Activated naive CD8-positive, alpha-beta T cell treated with anti-CD3 and anti-CD28 coated beads for 36 hours (primary cell): Measurements from ENCODE around the gene AIP. TPM values are rescaled to one million over a fixed set of nuclear protein-coding genes. Genes with fewer than 3 reads are reported as not detected.

Experiments used
- DNase-seq: peaks from one replicate; pipeline ENCODE4 v3.0.0; 2021
- H3K27ac Mint-ChIP-seq: one replicate; pipeline ENCODE4 v1.8.0; 2022; ENCODE audit warnings: mild to moderate bottlenecking, moderate library complexity, mixed read lengths
- H3K27me3 Mint-ChIP-seq: one replicate; pipeline ENCODE4 v1.8.0; 2022; ENCODE audit warnings: mild to moderate bottlenecking, mixed read lengths
- H3K36me3 Mint-ChIP-seq: one replicate; pipeline ENCODE4 v1.8.0; 2021; ENCODE audit warnings: mild to moderate bottlenecking, mixed read lengths
- H3K4me1 Mint-ChIP-seq: one replicate; pipeline ENCODE4 v1.8.0; 2021; ENCODE audit warnings: mixed read lengths
- H3K4me3 Mint-ChIP-seq: one replicate; pipeline ENCODE4 v1.8.0; 2022; ENCODE audit warnings: mild to moderate bottlenecking, moderate library complexity, mixed read lengths
- H3K9me3 Mint-ChIP-seq: one replicate; pipeline ENCODE4 v1.8.0; 2022; ENCODE audit warnings: mixed read lengths
- total RNA-seq, 2 experiments: library from RNA; stranded (reverse); gene quantifications; one replicate each; pipeline ENCODE4 v1.2.3, GENCODE V29; 2021

The AIP gene
- total RNA-seq, 2 experiments from 2014 or later: 107 to 112 TPM

DNA sequence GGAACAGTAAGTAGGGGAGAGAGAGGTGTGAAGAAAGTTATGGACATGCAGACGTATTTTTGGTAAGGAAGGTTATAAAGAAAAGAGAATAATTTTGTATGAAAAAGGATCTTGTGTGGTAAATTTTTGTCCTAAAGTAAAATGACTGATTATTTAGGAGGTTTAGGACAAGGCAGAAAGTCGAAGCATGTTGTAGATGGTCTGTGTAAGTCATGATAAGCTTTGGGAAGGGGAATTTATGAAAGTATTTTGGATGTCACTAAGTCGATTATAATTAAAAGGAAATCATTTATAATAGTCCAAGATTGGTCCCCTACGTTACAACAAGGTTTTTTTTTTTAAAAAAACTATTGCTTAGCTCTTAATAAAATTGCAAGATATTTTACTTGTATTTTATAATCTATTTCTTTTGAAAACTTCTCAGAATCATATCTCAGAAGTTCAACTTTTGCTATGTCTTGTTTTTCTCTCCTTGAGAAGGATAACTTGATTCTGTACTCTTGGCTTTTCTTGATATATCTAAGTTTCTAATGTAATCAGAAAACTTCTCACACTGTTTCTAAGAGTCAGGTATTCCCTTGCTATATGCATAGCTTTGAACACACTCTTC lies 51.3 kb downstream of the AIP start:
- Mint-ChIP-seq H3K4me1 (no peaks in the 10 kb centered on the region), H3K36me3 (no peaks in the 10 kb centered on the region), H3K27me3 (peaks cover 5% of the 10 kb centered on the region), H3K9me3 (peaks cover 8% of the 10 kb centered on the region), H3K27ac (no peak overlapping the region), H3K4me3 (no peak overlapping the region)
- DNase-seq: no peak

DNA sequence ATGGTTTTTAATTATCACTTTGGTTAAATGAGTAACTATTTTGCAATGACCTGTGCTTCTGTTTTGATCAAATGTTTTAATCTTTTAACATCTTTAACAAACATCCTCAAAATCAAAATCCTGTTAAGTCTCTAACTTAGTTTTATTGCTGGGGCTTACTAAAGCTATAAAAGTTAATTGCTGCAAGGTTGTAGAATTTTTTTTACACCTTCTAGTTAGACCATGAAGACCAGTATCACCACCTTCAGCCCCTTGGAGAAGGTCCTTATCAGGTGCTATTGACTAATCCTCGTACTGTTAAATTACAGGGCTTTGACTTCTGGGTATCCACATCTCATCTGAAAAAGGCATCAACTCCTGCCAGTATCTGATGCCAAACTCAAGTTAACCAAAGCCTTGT lies 52.7 kb downstream of the AIP start:
- no peaks in the 10 kb centered on the region for H3K4me1 Mint-ChIP-seq
- no peak overlapping the region for H3K27ac Mint-ChIP-seq
- H3K27me3 Mint-ChIP-seq: peaks cover 5% of the 10 kb centered on the region
- peaks cover 8% of the 10 kb centered on the region for H3K9me3 Mint-ChIP-seq
- H3K36me3 Mint-ChIP-seq: no peaks in the 10 kb centered on the region
- DNase-seq: no peak
- no peak overlapping the region for H3K4me3 Mint-ChIP-seq

- no peak for DNase-seq
- H3K27ac Mint-ChIP-seq: no peak overlapping the region
- no peaks in the 10 kb centered on the region for H3K36me3 Mint-ChIP-seq
- peaks cover 5% of the 10 kb centered on the region for H3K27me3 Mint-ChIP-seq
- peaks cover 8% of the 10 kb centered on the region for H3K9me3 Mint-ChIP-seq
- no peak overlapping the region for H3K4me3 Mint-ChIP-seq
- H3K4me1 Mint-ChIP-seq: no peaks in the 10 kb centered on the region
Observed at GRCh38 chr11:67538306-67538705, 55.5 kb downstream of the AIP start.

DNA sequence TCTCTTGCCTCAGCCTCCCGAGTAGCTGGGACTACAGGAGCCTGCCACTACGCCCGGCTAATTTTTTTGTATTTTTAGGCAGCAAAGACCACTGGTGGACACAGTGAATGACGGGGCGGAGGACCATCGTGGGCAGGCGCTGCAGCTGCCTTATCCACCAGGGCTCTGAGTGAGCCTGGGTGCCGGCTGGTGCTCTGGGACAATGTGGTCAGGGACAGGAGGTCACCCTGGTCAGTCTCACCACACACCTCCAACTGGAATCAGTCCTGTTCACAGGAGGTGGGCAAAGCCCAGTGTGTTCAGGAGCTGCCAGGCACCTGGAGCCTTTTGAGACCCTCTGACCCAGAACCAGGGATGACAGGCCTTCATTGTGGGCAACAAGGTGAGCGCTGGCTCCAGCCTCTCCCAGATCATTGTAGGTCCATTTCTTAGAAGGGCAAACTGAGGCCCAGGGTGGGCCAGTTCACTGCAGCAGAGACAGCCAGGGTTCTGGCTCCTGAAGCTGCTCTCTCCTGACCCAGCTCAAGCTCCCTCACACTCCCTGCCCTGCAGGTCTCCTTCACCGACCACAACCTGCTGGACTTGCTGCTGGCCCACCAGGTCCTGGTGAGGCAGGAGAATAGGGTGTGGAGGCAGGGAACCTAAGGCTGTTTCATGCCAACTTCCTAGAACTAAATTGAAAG lies 56.1 kb downstream of the AIP start:
- Mint-ChIP-seq H3K36me3 (no peaks in the 10 kb centered on the region), H3K27me3 (peaks cover 1% of the 10 kb centered on the region), H3K9me3 (peaks cover 5% of the 10 kb centered on the region), H3K27ac (no peak overlapping the region), H3K4me3 (no peak overlapping the region), H3K4me1 (no peaks in the 10 kb centered on the region)
- DNase-seq: no peak

DNA sequence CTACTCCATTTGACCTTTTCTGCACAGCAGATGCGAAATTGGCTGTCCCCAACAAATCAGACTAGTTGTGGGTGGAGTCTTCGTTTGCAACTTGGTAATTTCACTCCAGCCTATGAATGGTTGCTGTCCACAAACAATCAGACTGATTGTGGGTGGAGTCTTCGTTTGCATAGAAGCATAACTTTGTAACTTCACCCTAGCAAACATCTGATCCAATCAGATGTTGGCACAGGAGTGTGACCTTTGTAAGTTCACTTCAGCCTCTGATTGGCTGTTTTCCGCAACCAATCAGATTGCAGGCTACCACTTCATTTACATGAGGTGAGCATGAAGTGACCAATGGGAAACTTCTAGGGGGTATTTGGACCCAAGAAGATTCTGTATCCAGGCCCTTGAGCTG lies 56.7 kb downstream of the AIP start:
- H3K4me3 Mint-ChIP-seq: no peak overlapping the region

More for the DNA sequence above, 56.7 kb downstream of the AIP start:
- H3K27me3 Mint-ChIP-seq: no peaks in the 10 kb centered on the region
- H3K9me3 Mint-ChIP-seq: peaks cover 1% of the 10 kb centered on the region
- no peak for DNase-seq
- no peaks in the 10 kb centered on the region for H3K4me1 Mint-ChIP-seq
- H3K27ac Mint-ChIP-seq: no peak overlapping the region
- no peaks in the 10 kb centered on the region for H3K36me3 Mint-ChIP-seq

Other genes with a start within 250 kb of the AIP start
- gene GRK2, start 216.6 kb upstream of the AIP start, total RNA-seq: 100 to 1,000 TPM; 211 to 219 TPM
- 10 to 100 TPM; 52.0 to 55.7 TPM for gene ANKRD13D, start 193.7 kb upstream of the AIP start, total RNA-seq
- 1 to 10 TPM; 4.6 to 4.7 TPM for gene SSH3, start 179.5 kb upstream of the AIP start, total RNA-seq
- 10 to 100 TPM; 28.5 to 28.6 TPM for gene POLD4, start 129.5 kb upstream of the AIP start, total RNA-seq
- under 1 TPM; 0.31 to 0.56 TPM for gene CLCF1, start 109.4 kb upstream of the AIP start, total RNA-seq
- gene RAD9A, start 91.0 kb upstream of the AIP start, total RNA-seq: 10 to 100 TPM; 31.2 to 33.7 TPM
- gene PPP1CA, start 81.2 kb upstream of the AIP start, total RNA-seq: 100 to 1,000 TPM; 262 to 269 TPM
- gene TBC1D10C, start 78.9 kb upstream of the AIP start, total RNA-seq: 100 to 1,000 TPM; 117 to 121 TPM
- 1 to 10 TPM; 3.1 to 3.7 TPM for gene CARNS1, start 67.3 kb upstream of the AIP start, total RNA-seq
- gene RPS6KB2, start 54.5 kb upstream of the AIP start, total RNA-seq: 10 to 100 TPM; 64.9 to 67.7 TPM
- 100 to 1,000 TPM; 110 to 117 TPM for gene PTPRCAP, start 45.3 kb upstream of the AIP start, total RNA-seq
- gene CORO1B, start 39.5 kb upstream of the AIP start, total RNA-seq: 100 to 1,000 TPM; 293 to 310 TPM
- gene GPR152, start 30.3 kb upstream of the AIP start, total RNA-seq: not detected
- gene CABP4, start 27.7 kb upstream of the AIP start, total RNA-seq: under 1 TPM; 0.27 to 0.28 TPM
- 10 to 100 TPM; 43.7 to 45.8 TPM for gene TMEM134, start 13.8 kb upstream of the AIP start, total RNA-seq
- 10 to 100 TPM; 52.7 to 56.4 TPM for gene PITPNM1, start 22.3 kb downstream of the AIP start, total RNA-seq
- 10 to 100 TPM; 49.7 to 50.5 TPM for gene CDK2AP2, start 25.1 kb downstream of the AIP start, total RNA-seq
- gene CABP2, start 40.4 kb downstream of the AIP start, total RNA-seq: not detected
- 100 to 1,000 TPM; 452 to 465 TPM for gene GSTP1, start 100.8 kb downstream of the AIP start, total RNA-seq
- gene NDUFV1, start 123.9 kb downstream of the AIP start, total RNA-seq: 100 to 1,000 TPM; 317 to 321 TPM
- 10 to 100 TPM; 30.2 to 31.0 TPM for gene NUDT8, start 146.9 kb downstream of the AIP start, total RNA-seq
- gene TBX10, start 156.7 kb downstream of the AIP start, total RNA-seq: not detected
- gene ACY3, start 167.7 kb downstream of the AIP start, total RNA-seq: under 1 TPM; 0.27 to 0.70 TPM
- not detected for gene ALDH3B2, start 191.6 kb downstream of the AIP start, total RNA-seq